Astrocyte (in vitro differentiated cells and primary cell): Measurements from ENCODE around the gene FOXM1. TPM values are rescaled to one million over a fixed set of nuclear protein-coding genes. Genes with fewer than 3 reads are reported as not detected.

Source experiments
- DNase-seq: peaks from one replicate; pipeline ENCODE4 v3.0.0-alpha.2; 2010; ENCODE audit warnings: low read depth
- FAIRE-seq: peaks from 2 replicates; lab custom pipeline; 2011; peaks lifted over from hg19 to GRCh38; lab: Jason Lieb, UNC
- H2AFZ ChIP-seq: 2 replicates; pipeline ENCODE4 v1.6.0; 2012; ENCODE audit warnings: low read depth, low read length, inconsistent platforms
- H3K27ac ChIP-seq: 2 replicates; pipeline ENCODE4 v1.5.1; 2011; ENCODE audit warnings: low read depth, low read length, inconsistent platforms
- H3K27me3 ChIP-seq: 2 replicates; pipeline ENCODE4 v1.6.0; 2011; ENCODE audit warnings: low read length, inconsistent platforms; ENCODE audit not compliant: insufficient read depth
- H3K36me3 ChIP-seq: 2 replicates; pipeline ENCODE4 v1.5.1; 2011; ENCODE audit warnings: low read length, inconsistent platforms; ENCODE audit not compliant: insufficient read depth
- H3K4me1 ChIP-seq: 2 replicates; pipeline ENCODE4 v1.5.1; 2011; ENCODE audit warnings: low read length, inconsistent platforms; ENCODE audit not compliant: insufficient read depth
- H3K4me2 ChIP-seq: 2 replicates; pipeline ENCODE4 v1.6.0; 2012; ENCODE audit warnings: low read length, inconsistent platforms
- H3K4me3 ChIP-seq: 2 replicates; pipeline ENCODE4 v1.5.1; 2011; ENCODE audit warnings: low read depth, mild to moderate bottlenecking, low read length, inconsistent platforms; ENCODE audit not compliant: insufficient read depth
- H3K79me2 ChIP-seq: 2 replicates; pipeline ENCODE4 v1.6.0; 2012; ENCODE audit warnings: mild to moderate bottlenecking, low read length, inconsistent platforms; ENCODE audit not compliant: insufficient read depth
- H3K9ac ChIP-seq: 2 replicates; pipeline ENCODE4 v1.6.0; 2012; ENCODE audit warnings: mild to moderate bottlenecking, low read length, inconsistent platforms
- H3K9me3 ChIP-seq: 2 replicates; pipeline ENCODE4 v1.5.1; 2012; ENCODE audit warnings: low read depth, mild to moderate bottlenecking, low read length, inconsistent platforms; ENCODE audit not compliant: insufficient read depth
- H4K20me1 ChIP-seq: 2 replicates; pipeline ENCODE4 v1.6.0; 2012; ENCODE audit warnings: low read length, inconsistent platforms; ENCODE audit not compliant: insufficient read depth
- H3K27ac Mint-ChIP-seq: one replicate; pipeline ENCODE4 v1.8.0; 2021; ENCODE audit warnings: mild to moderate bottlenecking, mixed read lengths; ENCODE audit not compliant: unreplicated experiment
- H3K27me3 Mint-ChIP-seq: one replicate; pipeline ENCODE4 v1.8.0; 2021; ENCODE audit warnings: low read depth, mixed read lengths; ENCODE audit not compliant: unreplicated experiment
- H3K36me3 Mint-ChIP-seq: one replicate; pipeline ENCODE4 v1.8.0; 2021; ENCODE audit warnings: low read depth, mixed read lengths; ENCODE audit not compliant: unreplicated experiment
- H3K4me1 Mint-ChIP-seq: one replicate; pipeline ENCODE4 v1.8.0; 2021; ENCODE audit warnings: low read depth, mixed read lengths; ENCODE audit not compliant: unreplicated experiment
- H3K4me3 Mint-ChIP-seq: one replicate; pipeline ENCODE4 v1.8.0; 2021; ENCODE audit warnings: mild to moderate bottlenecking, moderate library complexity, mixed read lengths; ENCODE audit not compliant: unreplicated experiment
- H3K9me3 Mint-ChIP-seq: one replicate; pipeline ENCODE4 v1.8.0; 2021; ENCODE audit warnings: mild to moderate bottlenecking, mixed read lengths; ENCODE audit not compliant: unreplicated experiment
- EZH2 ChIP-seq: IDR thresholded peaks from 2 replicates; pipeline ENCODE4 v1.6.1; 2012; ENCODE audit warnings: mild to moderate bottlenecking, low read length, inconsistent platforms; ENCODE audit not compliant: insufficient read depth
- total RNA-seq: library from RNA; stranded (reverse); gene quantifications from 2 replicates; pipeline ENCODE4 v1.2.1, GENCODE V29; 2021
- TF ChIP-seq, protein P1 (sequence below): IDR thresholded peaks from 2 replicates; pipeline ENCODE4 v1.5.1; 2011; ENCODE audit warnings: low read depth, mild to moderate bottlenecking, inconsistent platforms, low read length, moderate library complexity; ENCODE audit not compliant: insufficient read depth

FOXM1 gene
- total RNA-seq, 1 donor from 2014 or later: 7.1 TPM

DNA sequence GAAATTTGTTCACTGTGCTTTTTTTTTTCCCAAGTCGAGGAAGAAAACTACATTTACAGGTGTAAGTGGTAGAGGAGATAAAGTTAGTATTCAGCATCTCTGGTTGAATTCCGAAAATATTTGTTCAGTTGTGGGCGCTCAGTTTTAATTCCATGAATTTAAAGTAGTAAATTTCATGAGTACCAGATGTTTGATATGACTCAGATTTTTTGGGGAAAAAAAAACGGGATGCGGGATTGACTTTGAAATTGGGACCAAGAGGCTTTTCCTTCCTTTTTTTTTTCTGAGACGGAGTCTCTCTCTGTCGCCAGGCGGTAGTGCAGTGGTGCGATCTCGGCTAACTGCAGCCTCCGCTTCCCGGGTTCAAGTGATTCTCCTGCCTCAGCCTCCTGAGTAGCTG is 15.3 kb upstream of the FOXM1 start:
- Histone ChIP-seq H3K9me3 (no peaks in the 10 kb centered on the region), H4K20me1 (peaks cover 36% of the 10 kb centered on the region), H3K36me3 (peaks cover 5% of the 10 kb centered on the region), H3K4me2 (peak overlapping the region; percentile 90), H3K79me2 (peaks cover 63% of the 10 kb centered on the region), H3K4me1 (peaks cover 10% of the 10 kb centered on the region), H3K27me3 (no peaks in the 10 kb centered on the region), H2AFZ (no peak overlapping the region), H3K27ac (peak overlapping the region; percentile 67), H3K4me3 (peak overlapping the region; percentile 86), H3K9ac (no peak overlapping the region)
- H3K27ac Mint-ChIP-seq: no peak overlapping the region
- no peak for DNase-seq
- H3K9me3 Mint-ChIP-seq: no peaks in the 10 kb centered on the region
- peak overlapping the region; percentile 97 for H3K4me3 Mint-ChIP-seq
- peaks cover 21% of the 10 kb centered on the region for H3K4me1 Mint-ChIP-seq
- no peak for TF ChIP-seq EZH2
- TF ChIP-seq, protein P1, sequence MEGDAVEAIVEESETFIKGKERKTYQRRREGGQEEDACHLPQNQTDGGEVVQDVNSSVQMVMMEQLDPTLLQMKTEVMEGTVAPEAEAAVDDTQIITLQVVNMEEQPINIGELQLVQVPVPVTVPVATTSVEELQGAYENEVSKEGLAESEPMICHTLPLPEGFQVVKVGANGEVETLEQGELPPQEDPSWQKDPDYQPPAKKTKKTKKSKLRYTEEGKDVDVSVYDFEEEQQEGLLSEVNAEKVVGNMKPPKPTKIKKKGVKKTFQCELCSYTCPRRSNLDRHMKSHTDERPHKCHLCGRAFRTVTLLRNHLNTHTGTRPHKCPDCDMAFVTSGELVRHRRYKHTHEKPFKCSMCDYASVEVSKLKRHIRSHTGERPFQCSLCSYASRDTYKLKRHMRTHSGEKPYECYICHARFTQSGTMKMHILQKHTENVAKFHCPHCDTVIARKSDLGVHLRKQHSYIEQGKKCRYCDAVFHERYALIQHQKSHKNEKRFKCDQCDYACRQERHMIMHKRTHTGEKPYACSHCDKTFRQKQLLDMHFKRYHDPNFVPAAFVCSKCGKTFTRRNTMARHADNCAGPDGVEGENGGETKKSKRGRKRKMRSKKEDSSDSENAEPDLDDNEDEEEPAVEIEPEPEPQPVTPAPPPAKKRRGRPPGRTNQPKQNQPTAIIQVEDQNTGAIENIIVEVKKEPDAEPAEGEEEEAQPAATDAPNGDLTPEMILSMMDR: no peak
- H3K27me3 Mint-ChIP-seq: no peaks in the 10 kb centered on the region
- no peak for FAIRE-seq
- H3K36me3 Mint-ChIP-seq: peaks cover 4% of the 10 kb centered on the region

DNA sequence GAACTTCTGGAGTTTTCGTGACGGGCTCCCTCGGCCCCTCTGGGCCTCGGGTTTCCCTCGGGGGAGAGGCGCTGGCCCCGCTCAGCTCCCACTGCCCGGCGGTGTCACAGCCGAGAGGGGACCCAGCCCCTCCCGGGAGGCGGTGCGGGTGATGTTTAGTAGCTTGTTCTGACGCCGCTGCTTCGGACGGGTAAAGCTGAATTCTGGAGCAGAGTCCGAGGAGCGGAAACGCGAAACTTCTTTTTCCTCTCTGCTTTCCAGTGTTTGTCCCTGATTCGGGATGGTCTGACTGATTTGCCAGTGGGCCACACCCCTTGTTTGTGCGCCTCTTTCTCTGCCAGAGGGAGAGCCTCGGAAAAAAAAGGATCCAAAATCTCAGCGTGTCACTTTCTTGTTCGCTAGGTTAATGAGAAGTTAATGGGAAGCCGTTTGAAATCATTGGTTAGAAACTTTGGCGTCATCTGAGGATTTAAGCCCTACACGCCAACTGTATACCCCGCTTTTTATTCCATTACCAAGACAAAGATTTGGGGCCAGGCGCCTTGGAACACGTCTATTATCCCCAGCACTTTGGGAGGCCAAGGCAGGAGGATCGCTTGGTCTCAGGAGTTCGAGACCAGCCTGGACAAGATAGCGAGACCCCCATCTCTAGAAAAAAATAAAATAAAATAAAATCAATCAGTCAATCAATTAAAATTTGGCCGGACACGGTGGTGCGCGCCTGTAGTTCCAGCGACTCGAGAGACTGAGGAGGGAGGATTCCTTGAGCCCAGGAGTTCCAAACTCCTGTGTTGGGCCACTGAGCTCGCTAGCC is 14.5 kb upstream of the FOXM1 start:
- Histone ChIP-seq H3K79me2 (peaks cover 55% of the 10 kb centered on the region), H3K9ac (peak overlapping the region; percentile 95), H3K9me3 (no peaks in the 10 kb centered on the region), H3K4me1 (peaks cover 10% of the 10 kb centered on the region), H3K4me3 (peak overlapping the region; percentile 86), H3K27me3 (no peaks in the 10 kb centered on the region), H4K20me1 (peaks cover 29% of the 10 kb centered on the region), H3K27ac (peak overlapping the region; percentile 91), H2AFZ (peak overlapping the region; percentile 77), H3K4me2 (peak overlapping the region; percentile 90), H3K36me3 (peaks cover 5% of the 10 kb centered on the region)
- Mint-ChIP-seq H3K27me3 (no peaks in the 10 kb centered on the region), H3K4me1 (peaks cover 21% of the 10 kb centered on the region), H3K9me3 (no peaks in the 10 kb centered on the region), H3K4me3 (peak overlapping the region; percentile 97), H3K36me3 (peaks cover 4% of the 10 kb centered on the region), H3K27ac (peak overlapping the region; percentile 96)
- FAIRE-seq (peak; percentile 55), DNase-seq (peak; percentile 55)
- TF ChIP-seq, protein P1: no peak
- TF ChIP-seq EZH2: no peak
